GM19324 (cell line): ENCODE data around the gene GAS2L2.
"Not testable (repeated sequence)": the region's sequence is repeated elsewhere in the genome, so short reads cannot be mapped to it uniquely, and the experiment has no call there.

Experiments used
- ATAC-seq: cut with Tn5 transposase; IDR thresholded peaks from one replicate; pipeline ENCODE4 v1.9.1; 2021; ENCODE audit warnings: mild to moderate bottlenecking, moderate library complexity; ENCODE audit not compliant: unreplicated experiment, low FRiP score

Gene GAS2L2

DNA sequence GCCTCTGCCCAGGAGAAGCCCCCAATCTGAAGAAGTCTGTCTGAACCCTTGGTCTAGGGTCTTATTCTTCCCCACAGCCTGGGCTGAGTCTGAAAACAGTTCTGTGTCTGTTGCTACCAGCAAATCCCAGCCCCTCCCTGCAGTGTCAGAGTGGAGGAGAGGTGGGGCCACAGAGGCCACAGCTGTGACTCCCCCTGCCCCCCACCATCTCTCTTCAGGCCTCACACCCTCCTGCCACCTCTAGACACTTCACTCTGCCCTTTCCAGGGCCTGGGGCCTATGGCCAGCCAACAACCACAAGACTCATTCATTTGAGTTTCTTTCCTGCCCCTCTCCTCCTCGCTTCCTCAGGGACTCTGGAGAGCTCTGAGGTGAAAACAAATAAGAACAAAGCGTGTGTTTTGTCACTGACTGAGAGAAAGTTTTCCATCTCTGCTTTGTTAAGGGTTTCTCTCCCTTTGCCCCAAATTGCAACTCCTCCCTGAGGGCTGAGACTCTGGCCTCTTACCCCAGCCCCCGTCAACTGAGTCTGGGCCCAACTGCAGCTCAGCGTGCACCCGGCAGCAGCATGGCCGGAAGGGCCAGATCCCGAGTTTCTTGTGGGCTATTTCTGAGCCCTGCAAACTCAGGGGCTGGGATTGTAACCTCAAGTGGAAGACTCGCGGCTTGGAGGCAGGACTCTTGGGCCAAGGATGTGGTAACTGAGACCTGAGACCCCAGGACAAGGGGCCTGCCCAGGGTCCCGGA is 20.8 kb upstream of the GAS2L2 start:
- ATAC-seq: no peak

DNA sequence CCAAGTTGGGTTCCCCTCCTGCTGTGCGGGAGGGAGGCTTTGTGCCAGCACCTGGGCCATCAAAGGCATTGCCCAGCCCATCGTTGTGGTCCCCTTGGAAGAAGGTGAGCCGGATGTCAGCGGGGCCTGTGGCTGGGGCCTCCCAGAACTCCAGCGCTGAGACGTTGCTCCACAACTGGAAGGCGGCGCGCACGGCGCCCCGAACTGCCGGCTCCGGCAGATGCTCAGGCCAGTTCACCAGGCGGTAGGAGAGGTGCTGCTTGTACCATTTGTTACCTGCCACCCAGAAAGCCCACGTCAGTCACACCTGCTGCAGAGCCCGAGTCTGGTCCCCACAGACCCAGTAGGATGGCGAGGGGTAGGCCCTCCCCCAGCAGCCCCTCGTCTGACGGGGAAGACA is 20.1 kb upstream of the GAS2L2 start:
- no peak for ATAC-seq

DNA sequence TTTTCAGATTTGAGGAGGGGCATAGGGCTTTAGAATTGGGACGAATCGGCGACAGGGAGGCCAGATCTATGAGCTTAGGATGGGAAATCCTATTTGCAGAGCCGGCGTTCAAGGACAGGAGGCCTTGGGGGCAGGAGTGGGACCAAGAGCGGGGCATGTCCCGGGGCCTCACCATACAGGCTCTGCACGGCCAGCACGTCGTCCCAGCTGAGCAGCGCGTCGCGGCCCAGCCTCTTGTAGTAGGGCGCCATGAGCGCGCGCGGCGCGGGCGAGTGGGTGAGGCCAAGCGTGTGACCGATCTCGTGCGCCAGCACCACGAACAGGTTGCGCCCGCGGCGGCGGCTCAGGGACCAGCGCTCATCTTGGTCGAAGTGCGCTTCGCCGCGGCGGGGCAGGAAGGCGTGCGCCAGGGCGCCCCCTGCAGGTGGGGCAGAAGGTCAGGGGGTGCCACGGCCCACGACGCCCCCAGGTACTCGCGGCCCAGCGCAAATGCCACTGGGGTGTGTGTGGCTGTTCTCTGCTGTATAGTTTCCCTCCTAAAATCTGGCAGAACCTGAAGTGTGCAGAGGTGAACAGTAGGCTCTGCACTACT is 17.0 kb upstream of the GAS2L2 start:
- no peak for ATAC-seq

DNA sequence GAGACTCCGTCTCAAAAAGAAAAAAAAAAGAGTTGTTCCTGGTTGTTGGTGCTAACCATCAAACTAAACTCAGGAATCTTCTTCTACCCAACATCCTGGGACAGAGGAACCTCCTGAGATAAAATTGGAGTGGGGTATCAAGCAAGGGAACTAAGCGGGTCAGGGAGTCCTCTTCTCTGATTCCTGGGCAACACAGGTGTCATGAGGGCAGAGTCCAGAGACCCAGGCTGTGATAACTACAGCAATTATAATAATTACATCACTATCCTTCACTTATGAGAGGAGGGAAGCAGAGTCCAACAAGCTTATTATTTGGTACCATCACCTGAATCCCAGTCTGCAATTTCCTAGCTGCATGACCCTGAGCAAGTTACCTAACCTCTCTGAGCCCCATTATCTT is 15.8 kb upstream of the GAS2L2 start:
- ATAC-seq: no peak

- ATAC-seq: no peak
These were observed 14.0 kb upstream of the GAS2L2 start for GRCh38 chr17:35766903-35767510.

- no peak for ATAC-seq
These were observed 13.4 kb upstream of the GAS2L2 start for GRCh38 chr17:35766489-35766877.

DNA sequence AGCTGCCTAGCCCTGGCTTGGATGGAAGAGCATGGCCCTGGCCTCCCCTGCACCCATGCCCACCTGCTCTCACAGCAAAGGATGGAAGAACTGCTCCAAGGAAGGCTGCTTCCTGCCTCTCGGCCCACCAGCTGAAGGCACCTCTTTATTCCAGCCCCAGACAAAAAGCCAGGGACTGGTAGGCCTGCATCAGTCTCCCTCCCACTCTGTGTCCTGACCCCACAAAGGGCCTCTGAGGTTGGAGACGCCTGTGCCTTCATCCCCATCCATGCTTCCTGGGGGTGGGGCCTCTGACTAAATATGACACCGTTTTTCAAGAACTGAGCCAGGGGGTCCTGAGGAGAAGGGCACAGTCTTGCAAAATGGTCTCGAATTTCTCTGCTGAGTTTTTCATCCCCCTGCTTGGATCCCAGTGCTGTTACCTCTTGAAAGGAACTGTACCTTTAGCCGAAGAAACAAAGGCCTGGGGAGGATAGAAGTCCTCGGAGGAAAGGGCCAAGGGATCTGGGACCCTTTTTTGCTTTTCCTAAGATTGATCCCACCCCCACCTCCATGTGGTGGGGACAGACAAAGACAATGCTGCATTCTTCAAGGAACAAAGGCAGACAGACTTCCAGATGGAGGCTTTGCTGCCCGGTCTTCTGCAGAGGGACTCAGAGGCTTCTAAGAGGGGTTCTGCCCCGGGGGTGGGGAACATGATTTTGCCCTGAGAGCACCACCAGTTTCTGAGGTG is 12.9 kb upstream of the GAS2L2 start:
- no peak for ATAC-seq

DNA sequence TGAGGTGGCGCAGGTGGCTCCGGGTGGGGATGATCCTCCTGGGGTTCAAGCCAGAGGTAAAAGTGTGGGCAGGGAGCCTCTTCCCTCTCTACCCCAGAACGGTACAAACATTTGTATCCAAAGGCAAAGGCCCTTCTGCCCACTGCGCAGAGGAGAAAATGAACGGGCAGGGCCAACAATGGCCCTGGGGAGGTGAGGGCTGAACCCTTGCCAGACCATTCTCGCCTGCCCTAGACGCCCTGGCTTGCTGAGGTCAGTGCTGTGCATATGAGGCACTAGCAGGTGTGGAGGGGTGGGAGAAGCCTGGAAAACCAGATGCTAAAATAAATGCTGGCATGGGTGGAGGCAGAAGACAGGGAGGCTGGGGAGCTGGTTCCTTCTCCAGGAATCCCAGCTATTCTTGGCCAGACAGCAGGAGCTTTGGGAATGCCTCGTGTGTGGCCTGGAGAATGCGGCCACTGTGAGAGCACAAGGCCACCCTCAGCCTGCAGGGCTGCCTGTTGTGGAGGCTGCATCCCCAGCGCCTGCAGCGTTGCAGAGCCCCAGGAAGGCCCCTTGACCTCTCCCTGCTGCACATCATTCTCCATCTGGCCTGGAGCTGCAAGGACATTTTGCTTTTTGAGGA is 12.2 kb upstream of the GAS2L2 start:
- no peak for ATAC-seq

DNA sequence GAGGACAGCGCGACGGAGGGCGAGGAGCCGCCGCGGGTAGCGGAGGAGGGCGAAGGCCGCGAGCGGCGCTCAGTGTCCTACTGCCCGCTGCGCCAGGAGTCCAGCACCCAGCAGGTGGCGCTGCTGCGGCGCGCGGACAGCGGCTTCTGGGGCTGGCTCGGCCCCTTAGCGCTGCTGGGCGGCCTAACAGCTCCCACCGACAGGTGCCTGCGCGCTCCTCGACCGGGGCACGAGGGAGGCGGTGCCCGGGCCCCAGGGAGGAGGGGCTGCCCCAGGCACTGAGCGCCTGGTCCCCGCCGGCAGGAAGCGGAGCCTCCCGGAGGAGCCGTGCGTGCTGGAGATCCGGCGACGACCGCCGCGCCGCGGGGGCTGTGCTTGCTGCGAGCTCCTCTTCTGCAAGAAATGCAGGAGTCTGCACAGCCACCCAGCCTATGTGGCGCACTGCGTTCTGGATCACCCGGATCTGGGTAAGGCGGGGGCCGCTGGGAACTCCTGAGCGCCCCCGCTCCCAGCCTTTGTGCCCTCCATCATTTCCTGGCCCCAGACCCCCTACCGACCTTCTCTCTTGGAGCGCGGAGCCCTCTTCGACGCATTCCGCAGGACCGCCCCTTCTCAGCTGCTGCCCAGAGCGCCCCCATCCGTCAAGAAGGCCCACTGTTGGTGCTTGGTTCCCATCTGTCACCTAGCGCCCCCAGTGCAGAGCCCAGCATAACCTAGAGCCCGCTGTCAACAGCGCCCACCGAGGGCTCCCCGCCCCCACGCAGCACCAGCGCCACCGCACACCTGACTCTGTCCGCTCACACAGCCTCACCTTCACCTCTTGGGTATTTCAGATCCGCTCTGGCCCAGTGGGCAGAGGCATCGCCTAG is 11.3 kb upstream of the GAS2L2 start:
- ATAC-seq: peak; percentile 87

GRCh38 chr17:35763767-35764122 is 10.7 kb upstream of the GAS2L2 start:
- ATAC-seq: no peak

DNA sequence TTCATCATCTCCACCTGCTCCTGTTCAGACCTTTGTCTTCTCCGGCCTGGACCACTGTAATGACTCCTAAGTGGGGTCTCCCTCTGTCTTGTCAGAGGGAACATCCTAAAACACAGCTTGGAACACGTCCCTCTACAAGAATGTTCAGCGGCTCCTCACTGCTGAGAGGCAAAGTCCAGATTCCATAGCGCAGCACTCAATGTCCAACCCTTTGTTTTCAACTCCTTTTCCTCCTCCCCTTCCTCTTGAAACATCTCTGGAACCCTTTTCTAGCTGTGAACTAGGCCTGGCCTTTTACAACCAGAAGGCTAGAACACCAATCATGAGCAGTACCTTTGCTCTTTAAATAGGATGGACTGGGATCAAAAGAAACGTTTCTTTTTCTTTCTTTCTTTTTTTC is 8.6 kb upstream of the GAS2L2 start:
- no peak for ATAC-seq

- no peak for ATAC-seq
These were observed 7.5 kb upstream of the GAS2L2 start, which contains the start of gene C17orf50 for GRCh38 chr17:35760587-35760986. Gene C17orf50 (plus strand): TSS chr17:35760887. CDS start chr17:35760942, 55 bp downstream.

DNA sequence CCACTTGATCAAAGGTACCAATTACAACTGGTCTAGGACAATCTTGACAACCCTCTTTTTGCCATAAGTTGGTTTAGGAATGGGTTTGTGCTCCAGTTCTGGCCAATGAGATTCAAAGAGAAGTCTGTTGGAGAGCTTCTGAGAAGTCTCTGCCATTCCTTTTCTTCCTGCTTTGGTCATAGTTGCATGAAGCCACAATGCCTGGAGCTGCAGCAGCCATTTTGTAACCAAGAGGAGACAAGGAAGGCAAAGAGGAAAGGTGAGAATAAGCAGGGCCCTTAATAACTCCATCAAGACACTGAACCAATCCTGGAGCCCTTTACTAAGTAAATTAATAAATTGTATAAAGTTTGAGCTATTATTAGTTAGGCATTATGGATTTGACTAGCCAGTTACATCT is 4.2 kb upstream of the GAS2L2 start:
- no peak for ATAC-seq

DNA sequence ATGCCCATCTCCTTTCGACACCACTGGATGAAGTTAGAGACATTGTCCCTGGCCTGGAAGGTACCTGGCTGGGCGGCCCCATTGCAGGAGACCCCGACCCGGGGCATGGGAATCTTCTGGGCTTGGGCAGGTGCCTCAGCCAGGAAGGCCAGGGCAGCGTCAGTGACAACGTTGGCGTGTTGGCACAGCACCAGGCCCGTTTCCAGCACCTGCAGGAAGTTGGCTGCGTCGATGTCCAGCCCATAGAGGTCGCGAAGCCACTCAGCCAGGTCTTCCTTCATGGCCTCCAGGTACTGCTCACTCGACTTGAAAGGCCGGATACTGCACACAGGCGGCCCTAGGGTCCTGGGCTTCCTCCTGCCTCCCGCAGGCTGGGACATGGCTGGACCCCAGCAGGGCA is 568 bp downstream of the GAS2L2 start:
- ATAC-seq: no peak

GRCh38 chr17:35751541-35751940 is 1.5 kb downstream of the GAS2L2 start:
- not testable (repeated sequence) for ATAC-seq

DNA sequence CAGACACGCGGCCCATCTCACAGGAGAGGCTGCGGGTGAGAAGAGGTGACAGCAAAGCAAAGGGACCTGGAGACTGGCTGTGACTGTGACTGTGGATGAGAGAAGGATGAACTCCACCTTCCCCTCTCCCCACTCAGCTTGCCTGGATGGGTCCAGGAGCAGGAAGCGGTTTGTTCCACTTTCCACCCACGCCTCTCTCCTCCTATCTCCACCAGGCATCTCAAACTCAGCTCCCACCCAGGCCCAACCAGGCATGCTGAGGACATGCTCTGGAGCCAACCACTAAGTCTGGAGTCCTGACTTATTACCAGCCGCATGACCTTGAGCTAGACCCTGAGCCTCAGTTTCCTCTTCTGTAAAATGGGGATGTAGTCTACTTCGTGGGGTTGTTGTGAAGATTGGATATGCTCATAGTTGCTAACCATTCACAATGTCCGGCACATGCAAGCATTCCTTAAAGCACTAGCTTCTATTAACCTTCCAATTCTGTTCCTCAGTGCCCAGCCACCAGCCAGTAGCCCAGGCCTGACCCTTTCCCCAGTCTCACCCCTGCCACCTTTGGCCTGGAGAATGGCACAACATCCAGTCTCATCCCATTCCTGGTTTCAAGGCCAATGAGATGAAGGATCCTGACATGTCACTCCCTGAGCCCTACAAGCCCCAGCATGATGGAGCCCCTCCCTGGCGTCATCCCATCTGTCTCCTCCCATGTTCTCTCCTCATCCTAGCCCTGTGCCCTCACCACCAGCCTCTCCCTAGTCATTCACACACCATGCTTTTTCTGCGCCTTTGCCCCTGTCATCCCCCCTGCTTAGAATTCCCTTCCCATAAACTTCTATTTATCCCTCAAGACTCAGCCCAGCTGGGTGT is 2.3 kb downstream of the GAS2L2 start:
- ATAC-seq: no peak

GRCh38 chr17:35749560-35750412 is 3.3 kb downstream of the GAS2L2 start:
- no peak for ATAC-seq

DNA sequence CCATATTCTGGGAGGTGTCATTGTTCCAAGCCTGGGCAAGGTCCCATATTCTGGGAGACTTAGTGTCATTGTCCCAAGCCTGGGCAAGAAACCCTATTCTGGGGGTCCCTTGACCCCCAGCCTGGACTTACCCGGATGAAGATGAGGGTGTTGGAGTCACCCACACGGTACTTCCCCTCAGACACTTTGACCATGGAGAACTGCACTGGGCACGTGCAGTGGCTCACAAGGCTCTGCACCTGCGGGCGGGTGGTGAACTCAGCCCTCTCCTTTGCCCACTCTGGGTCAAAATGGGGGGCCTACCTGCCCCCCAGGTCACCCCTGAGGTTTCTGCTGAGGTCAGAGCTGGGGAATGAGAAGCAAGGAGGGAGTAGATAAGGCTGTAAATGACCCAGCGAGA is 4.1 kb downstream of the GAS2L2 start:
- no peak for ATAC-seq
